ENCODE results near the gene ETNK2.
A peak's percentile ranks its signal among the peaks of the same experiment; 100 is the strongest.

ETNK2 gene

GRCh38 chr1:204151552-204152309, at the start of gene ETNK2:
Gene ETNK2 (minus strand): TSS chr1:204152044. CDS start chr1:204151852, 192 bp downstream.
- peak within 1 kb of the TSS; percentile 14; the same call in 1 of the 2 replicates for H3K4me3 ChIP-seq (ENCODE audit: low read length)
- no peak for TF ChIP-seq ZNF274 (IDR thresholded peaks at IDR 0.05; ENCODE audit: low read depth, low read length)

- TF ChIP-seq ZNF274 (IDR thresholded peaks at IDR 0.05; ENCODE audit: low read depth, low read length), result no peak
Observed at GRCh38 chr1:204201348-204202040, 49.6 kb upstream of the ETNK2 start.

GRCh38 chr1:204199579-204199978, 47.7 kb upstream of the ETNK2 start:
- no peak for TF ChIP-seq ZNF274 (IDR thresholded peaks at IDR 0.05; ENCODE audit: low read depth, low read length)

More at GRCh38 chr1:204201348-204202040, 49.6 kb upstream of the ETNK2 start:
- H3K4me3 ChIP-seq (ENCODE audit: low read length), result no peak overlapping the region

DNA sequence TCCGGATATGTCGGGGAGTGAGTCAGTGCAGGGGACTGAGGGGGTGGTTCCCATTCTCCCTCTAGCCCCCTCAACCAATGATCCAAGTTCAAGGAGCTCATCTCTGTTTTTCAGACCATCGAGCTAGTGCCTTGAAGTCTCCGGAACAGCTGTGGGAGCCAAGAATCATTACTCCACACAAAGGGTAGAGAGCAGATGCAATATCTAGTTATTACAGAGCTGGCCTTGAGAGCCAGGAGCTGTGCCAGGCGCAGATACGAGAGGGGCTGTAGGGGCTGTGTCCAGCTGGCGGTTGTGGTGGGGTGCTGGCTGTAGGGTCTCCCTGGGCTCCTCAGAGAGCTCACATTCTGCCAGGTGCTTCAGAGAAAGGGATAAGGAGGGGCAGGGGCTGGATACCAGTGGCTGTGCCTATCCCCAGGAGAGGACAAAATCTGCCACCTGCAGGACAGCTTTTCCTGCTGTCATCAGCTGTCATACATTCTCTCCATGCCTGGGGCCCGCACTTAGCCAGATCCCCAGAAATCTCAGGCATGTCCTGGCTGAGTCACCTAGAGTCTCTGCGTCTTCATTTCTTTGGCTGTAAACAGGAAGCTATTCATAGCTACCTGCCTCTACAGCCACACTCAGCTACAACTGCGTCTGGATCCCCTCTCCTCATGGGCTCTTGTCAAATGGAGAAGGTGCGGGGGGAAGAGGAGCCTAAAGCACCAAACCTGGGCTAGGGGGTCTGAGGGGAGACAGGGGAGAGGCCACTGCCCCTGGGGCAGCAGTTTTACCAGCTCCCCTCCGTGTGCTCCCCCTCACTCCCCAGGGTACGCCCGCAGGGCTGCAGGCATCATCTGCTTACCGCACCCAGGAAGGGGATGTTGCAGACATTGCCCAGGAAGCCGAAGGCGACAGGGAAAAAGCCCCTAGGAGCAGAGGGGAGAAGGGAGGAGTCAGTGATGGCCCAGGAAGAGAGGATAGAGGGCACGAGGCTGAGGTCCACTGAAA, 46.8 kb upstream of the ETNK2 start:
- no peak overlapping the region for H3K4me3 ChIP-seq (ENCODE audit: low read length)
- TF ChIP-seq ZNF274 (IDR thresholded peaks at IDR 0.05; ENCODE audit: low read depth, low read length), result no peak

More at GRCh38 chr1:204199579-204199978, 47.7 kb upstream of the ETNK2 start:
- H3K4me3 ChIP-seq (ENCODE audit: low read length), result no peak overlapping the region

GRCh38 chr1:204197068-204197467, 45.2 kb upstream of the ETNK2 start:
- TF ChIP-seq ZNF274 (IDR thresholded peaks at IDR 0.05; ENCODE audit: low read depth, low read length), result no peak
- no peak overlapping the region for H3K4me3 ChIP-seq (ENCODE audit: low read length)

- H3K4me3 ChIP-seq (ENCODE audit: low read length), result no peak within 1 kb of the TSS
- TF ChIP-seq ZNF274 (IDR thresholded peaks at IDR 0.05; ENCODE audit: low read depth, low read length), result no peak
Observed at GRCh38 chr1:204196068-204196795, 44.4 kb upstream of the ETNK2 start, which contains the start of gene KISS1. Gene KISS1 (minus strand): TSS chr1:204196491. CDS start chr1:204192876, 3,615 bp downstream.

DNA sequence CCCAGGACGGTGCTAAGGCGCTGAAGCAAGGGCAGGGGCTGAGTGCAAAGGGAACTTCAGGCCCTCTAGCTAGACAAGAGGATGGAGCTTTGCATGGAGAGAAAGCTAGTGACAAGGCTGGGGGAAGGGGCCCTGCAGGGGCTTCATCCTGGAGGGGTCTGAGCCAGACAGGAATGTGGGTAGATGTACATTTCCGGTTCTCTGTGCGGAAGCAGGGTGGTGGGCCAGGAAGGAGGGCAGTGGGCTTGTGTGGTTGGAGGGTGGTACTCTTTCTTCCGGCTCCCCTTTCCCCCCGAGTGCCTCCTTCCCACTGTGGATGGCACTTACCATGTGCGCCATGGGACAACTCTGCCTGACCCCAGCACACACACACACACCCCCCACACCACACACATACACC, 42.9 kb upstream of the ETNK2 start:
- no peak for TF ChIP-seq ZNF274 (IDR thresholded peaks at IDR 0.05; ENCODE audit: low read depth, low read length)

DNA sequence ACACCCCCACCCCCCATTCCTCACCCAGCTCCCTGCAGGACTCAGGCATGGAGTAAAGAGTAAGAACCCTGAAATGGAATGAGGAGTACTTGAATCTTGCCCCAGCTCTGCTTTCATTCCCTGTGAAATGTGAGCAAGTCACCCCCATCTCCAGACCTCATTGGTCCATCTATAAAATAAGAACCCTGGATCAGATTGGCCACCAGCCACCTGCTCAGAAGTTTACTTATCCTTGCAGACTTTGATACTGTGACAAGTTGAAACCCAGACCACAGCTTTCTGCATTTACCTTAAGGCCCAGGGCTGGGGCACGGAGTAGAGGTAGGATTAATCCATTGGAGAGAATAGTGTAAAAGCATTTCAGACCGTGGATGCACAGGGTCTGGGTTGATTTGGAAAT, 42.2 kb upstream of the ETNK2 start:
- no peak overlapping the region for H3K4me3 ChIP-seq (ENCODE audit: low read length)
- no peak for TF ChIP-seq ZNF274 (IDR thresholded peaks at IDR 0.05; ENCODE audit: low read depth, low read length)

More for the DNA sequence above, 42.9 kb upstream of the ETNK2 start:
- H3K4me3 ChIP-seq (ENCODE audit: low read length), result no peak overlapping the region

DNA sequence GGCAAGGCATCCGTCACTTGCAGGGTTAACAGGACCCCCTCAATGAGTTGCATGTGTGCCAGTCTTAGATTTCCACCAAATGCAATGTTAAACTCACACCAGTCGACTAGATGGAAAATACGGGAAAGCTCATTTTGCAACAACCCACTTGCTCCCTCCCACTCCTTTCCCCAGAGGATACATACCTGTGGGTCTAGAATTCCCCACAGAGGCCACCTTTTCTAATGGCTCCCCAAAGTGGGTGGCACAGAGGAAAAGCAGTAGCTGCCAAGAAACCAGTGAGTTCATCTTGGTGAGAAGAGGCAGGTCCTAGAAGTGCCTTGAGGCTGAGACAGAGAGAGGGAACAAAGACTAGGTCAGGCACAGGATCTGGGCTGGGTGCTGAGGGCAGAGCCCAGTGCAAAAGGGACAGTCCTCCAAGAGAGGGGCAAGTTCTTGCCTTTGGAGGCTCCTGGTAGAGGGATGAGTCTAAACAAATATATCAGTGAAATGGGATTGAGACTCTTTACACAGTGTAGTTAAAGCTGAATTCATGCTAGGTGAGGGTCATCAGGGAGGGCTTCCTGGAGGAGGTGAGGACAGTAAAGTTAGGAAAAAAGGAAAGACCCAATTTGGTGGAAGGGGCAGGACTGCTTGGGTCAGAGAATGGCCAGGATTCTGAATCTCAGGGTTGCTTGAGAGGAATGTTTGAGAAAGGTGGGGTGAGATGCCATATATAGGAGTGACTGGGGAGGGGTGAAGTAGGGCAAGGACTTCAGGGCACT, 40.9 kb upstream of the ETNK2 start:
- H3K4me3 ChIP-seq (ENCODE audit: low read length), result no peak overlapping the region
- no peak for TF ChIP-seq ZNF274 (IDR thresholded peaks at IDR 0.05; ENCODE audit: low read depth, low read length)

DNA sequence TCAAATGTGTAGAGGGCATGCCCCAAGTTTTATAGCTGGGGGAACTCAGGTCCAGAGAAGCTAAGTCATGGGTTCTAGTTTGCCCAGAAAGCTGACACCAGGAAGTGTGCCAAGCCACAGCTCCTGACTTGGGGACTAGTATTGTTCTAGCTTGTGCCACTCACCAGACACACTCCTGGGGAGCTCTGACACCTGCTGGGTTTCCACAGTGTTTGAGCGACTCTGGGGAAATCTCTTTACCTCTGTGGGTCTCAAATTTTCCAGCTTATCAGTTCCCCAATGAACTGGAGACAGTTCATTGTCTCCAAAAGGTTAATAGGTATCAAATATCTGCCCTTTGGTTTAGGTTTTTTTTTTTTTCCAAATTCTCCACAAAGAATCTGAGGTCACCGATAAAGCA, 40.2 kb upstream of the ETNK2 start:
- H3K4me3 ChIP-seq (ENCODE audit: low read length), result no peak overlapping the region
- TF ChIP-seq ZNF274 (IDR thresholded peaks at IDR 0.05; ENCODE audit: low read depth, low read length), result no peak

DNA sequence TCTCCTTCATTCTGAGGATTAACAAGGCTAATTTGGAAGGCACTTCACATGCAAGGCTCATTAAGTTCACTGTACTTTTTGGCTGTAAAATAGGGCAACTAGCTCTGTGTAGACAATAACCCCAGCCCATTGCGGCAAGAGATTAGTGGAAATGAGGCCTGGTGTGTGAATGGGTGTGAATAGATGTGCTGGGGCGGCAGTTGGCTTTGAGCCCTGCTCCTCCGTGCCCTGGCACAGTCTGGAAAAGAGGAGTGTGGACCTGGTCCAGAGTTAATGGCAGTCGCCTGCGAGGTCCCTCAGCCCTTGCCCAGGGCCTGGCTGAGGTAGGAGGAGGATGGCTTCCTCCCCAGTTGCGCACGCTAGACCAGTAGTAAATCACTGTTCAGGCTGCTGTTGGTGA, 39.6 kb upstream of the ETNK2 start:
- H3K4me3 ChIP-seq (ENCODE audit: low read length), result no peak overlapping the region
- TF ChIP-seq ZNF274 (IDR thresholded peaks at IDR 0.05; ENCODE audit: low read depth, low read length), result no peak
